Tibial nerve (tissue), 4 donors: Measurements from ENCODE around the gene DERL3.

ENCODE experiments used
- EP300 ChIP-seq, 2 donors: sonication (generic); formaldehyde crosslinking; IDR thresholded peaks; one replicate each; pipeline ENCODE4 v1.6.1; 2017; ENCODE audit warnings: antibody characterized with exemption in 2 of 2, mild to moderate bottlenecking in 1 of 2
- POLR2A ChIP-seq, 2 donors: fragments of 450-650 bp; IDR thresholded peaks; one replicate each; pipeline ENCODE4 v1.6.1; 2017; ENCODE audit warnings: antibody characterized with exemption in 2 of 2, mild to moderate bottlenecking in 2 of 2, moderate library complexity in 2 of 2
- TF ChIP-seq, protein P1 (sequence below), 5 experiments: fragments of 200-600 bp in 3 of 5; fragments of 450-650 bp in 2 of 5; sonication (generic) in 3 of 5; IDR thresholded peaks; one replicate each; pipeline ENCODE4 v1.5.1; 2016 to 2019; ENCODE audit warnings: antibody characterized with exemption in 5 of 5, mild to moderate bottlenecking in 3 of 5, moderate library complexity in 2 of 5

- TF ChIP-seq, protein P1, sequence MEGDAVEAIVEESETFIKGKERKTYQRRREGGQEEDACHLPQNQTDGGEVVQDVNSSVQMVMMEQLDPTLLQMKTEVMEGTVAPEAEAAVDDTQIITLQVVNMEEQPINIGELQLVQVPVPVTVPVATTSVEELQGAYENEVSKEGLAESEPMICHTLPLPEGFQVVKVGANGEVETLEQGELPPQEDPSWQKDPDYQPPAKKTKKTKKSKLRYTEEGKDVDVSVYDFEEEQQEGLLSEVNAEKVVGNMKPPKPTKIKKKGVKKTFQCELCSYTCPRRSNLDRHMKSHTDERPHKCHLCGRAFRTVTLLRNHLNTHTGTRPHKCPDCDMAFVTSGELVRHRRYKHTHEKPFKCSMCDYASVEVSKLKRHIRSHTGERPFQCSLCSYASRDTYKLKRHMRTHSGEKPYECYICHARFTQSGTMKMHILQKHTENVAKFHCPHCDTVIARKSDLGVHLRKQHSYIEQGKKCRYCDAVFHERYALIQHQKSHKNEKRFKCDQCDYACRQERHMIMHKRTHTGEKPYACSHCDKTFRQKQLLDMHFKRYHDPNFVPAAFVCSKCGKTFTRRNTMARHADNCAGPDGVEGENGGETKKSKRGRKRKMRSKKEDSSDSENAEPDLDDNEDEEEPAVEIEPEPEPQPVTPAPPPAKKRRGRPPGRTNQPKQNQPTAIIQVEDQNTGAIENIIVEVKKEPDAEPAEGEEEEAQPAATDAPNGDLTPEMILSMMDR (IDR thresholded peaks at IDR 0.05): no peak
- TF ChIP-seq POLR2A (IDR thresholded peaks at IDR 0.05) (no peak), EP300 (IDR thresholded peaks at IDR 0.05) (no peak)
Observed at GRCh38 chr22:23841736-23842445, 3.1 kb upstream of the DERL3 start.
